NCI-H510A treated with DMSO at 0.1 percent for 48 hours (cell line): ENCODE results near the gene MEGF10.
"Not testable (repeated sequence)": the region's sequence is repeated elsewhere in the genome, so short reads cannot be mapped to it uniquely, and the experiment has no call there.

Experiments
- DNase-seq: peaks from one replicate; lab custom pipeline; 2025; lab: John Stamatoyannopoulos, UW

The MEGF10 gene

DNA sequence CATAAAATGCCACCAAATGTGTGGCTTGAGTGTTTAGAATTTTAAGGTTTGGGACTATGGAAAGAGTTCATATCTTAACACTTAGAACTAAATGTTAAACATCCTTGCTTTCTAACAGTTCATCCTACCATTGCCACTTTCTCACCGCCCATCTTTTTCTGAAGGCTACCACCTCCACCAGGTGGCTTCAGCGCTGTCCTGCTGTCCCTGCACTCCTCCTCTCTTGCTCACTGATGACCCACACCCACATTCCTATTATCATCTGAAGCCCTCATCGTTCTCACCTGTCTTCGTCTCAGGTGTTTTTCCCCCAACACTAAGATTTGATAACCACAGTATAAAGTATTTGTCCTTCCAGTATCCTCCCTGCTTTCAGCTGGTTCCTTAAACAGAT, 7.4 kb downstream of the MEGF10 start:
- no peak for DNase-seq

- DNase-seq, result no peak
These were observed 8.1 kb downstream of the MEGF10 start for GRCh38 chr5:127298656-127299055.

- DNase-seq, result no peak
These were observed 9.1 kb downstream of the MEGF10 start for GRCh38 chr5:127299678-127300077.

GRCh38 chr5:127302509-127302908, 11.9 kb downstream of the MEGF10 start:
- DNase-seq, result no peak

- DNase-seq, result no peak
These were observed 12.8 kb downstream of the MEGF10 start for GRCh38 chr5:127303404-127303803.

DNA sequence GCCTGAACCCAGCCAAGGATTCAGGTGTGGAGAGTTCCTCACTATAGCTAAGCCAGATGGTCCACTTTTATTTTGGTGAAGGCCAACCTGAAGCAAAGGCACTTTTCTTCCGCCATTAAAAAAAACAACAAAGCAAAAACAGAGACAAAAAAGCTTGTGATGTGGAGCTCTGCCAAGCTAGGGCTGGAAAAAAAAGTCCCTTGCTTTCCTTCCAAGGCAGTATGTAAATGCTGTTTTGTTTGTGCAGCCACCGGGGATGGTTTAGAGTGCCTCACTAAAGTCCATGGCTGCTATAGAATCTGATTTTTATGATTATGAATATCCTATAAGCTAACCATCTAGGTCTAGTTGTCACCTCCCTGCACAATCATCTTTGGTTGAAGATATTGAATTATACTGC, 14.9 kb downstream of the MEGF10 start:
- DNase-seq, result no peak

- DNase-seq, result no peak
These were observed 15.4 kb downstream of the MEGF10 start for GRCh38 chr5:127306036-127306435.

GRCh38 chr5:127306647-127307046, 16.1 kb downstream of the MEGF10 start:
- no peak for DNase-seq

- no peak for DNase-seq
These were observed 17.3 kb downstream of the MEGF10 start for GRCh38 chr5:127307868-127308267.

- not testable (repeated sequence) for DNase-seq
These were observed 17.7 kb downstream of the MEGF10 start for GRCh38 chr5:127308325-127308724.

- no peak for DNase-seq
These were observed 18.3 kb downstream of the MEGF10 start for GRCh38 chr5:127308945-127309344.

DNA sequence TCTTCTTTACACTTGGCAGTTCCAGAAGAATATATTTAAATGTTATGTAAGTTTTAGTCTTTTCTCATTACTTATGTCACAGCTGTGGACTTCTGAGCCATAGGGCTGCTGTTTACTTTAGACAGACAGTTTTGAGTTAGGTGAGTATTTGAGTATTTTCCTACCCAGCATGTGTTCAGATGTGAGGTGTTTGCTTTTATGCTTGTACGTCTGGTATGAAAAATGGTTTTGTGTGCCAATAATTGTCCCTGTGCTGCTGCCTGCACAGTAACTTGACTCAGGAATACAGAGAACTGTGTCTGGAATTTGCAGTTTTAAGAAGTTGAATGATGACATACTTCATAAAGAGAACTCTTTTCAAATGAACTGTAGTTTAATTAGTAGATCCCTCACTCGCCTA, 20.8 kb downstream of the MEGF10 start:
- DNase-seq, result peak; percentile 56

DNA sequence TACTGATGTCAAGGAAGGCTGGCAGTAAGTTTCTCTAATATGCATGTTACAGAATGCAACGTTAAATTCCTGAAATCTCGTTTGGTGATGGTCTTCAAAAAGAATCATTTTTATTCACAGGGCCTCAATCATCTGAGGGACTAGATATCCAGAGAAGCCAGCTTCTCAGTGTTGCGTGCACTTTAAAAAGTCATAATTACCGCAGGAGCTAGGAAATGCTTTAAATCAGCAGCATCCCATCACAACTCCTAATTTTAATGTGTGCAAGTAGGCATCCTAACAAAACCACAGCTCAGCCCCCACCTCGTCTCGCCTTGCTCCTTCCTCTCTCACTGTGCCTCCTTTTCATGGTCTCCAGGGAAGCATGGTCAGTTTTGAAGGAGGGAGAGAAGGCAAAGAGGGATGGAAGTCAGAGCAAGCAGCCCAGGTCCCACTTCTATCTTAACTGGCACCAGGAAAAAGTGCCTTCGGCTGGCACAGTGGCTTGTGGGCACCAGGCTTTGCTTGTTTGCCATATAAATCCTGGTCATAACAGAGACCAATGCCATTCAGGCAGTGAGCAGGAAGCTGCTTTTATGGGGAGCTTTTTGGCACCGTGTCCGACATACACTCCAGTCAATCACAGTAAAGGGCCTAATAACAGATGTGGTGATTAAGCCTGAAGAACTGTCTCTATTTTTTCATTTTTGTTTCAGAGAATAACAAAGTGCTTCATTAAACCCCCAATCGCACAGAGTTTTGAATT, 21.4 kb downstream of the MEGF10 start:
- no peak for DNase-seq

DNA sequence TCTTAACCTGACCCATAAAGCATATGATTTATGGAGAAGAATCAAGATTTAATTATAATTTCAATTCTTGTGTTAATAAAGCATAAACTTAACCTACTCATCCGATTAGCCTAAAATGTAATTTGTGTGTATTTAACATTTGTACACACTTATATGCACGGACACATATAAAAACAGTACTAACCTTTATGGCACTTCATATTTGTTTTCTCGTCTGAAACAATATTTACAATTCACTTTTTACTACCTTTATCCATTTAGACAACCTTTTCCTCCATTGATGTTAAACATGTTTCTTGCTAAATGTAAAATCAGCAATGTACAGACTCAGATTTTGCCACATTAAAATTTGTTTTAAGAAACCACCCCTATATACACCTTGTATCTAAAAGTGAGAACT, 22.8 kb downstream of the MEGF10 start:
- DNase-seq, result no peak

- peak; percentile 14 for DNase-seq
These were observed 23.4 kb downstream of the MEGF10 start for GRCh38 chr5:127313847-127314473.

DNA sequence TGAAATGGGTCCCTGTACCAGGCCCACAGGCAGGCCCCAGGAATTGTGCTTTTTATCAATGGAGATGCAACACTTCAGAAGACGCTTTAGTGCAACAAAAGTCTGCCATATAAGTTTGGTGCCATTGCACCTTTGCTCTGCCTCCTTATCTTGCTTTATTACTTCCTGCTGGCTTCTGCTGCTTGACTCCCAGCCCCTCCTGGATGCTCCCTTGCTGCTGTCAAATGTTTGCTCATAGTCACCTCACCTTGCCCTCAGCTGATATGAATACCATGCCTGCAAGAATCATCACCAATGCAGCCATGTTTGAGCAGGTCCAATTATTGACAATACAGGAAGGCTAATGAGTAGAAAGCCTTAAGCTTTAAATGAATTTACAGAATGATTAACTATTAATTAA, 25.4 kb downstream of the MEGF10 start:
- DNase-seq, result no peak

DNA sequence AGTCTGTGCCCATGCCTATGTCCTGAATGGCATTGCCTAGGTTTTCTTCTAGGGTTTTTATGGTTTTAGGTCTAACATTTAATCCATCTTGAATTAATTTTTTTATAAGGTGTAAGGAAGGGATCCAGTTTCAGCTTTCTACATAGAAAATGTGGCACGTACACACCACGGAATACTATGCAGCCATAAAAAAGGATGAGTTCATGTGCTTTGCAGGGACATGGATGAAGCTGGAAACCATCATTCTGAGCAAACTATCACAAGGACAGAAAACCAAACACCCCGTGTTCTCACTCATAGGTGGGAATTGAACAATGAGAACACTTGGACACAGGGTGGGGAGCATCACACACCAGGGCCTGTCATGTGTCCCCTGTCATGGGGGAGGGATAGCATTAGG, 26.8 kb downstream of the MEGF10 start:
- not testable (repeated sequence) for DNase-seq

- DNase-seq, result no peak
These were observed 29.7 kb downstream of the MEGF10 start for GRCh38 chr5:127320032-127320965.

DNA sequence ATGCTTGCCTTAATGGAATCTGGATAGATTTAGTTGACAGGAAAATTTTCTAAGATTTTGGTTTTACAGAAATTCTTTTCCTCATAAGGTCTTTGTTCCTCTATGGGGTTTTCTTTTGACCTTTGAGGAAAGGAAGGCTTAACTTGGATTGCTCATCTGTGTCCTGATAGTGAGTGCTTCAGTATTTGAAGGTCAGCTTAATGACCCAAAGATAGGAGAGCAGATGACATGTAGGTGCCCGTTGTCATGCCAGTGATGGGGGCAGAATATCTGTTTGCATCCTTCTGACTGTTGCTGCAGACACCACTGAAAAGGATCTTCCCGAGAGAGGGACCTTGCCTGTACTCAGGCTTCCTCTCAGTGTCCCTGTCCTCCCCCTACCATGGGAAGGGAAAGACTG, 30.9 kb downstream of the MEGF10 start:
- DNase-seq, result no peak

DNA sequence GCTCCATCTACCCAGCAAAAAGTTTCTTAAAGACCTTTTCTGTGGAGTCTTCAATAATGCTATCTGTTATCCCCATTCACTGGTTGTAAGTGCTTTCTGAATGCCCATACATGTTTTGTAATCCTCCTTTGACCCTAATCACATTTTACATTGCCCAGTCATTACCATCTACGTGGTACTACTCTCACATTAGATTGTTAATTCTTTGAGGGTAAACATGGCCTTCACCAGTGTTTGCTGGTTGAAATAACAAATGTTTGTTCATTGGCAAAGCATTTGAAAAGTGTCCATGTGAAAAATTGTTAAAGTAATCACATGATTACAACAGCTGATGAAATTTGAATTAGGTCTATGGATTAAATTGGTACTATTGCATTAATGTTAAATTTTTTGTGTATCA, 31.8 kb downstream of the MEGF10 start:
- DNase-seq, result no peak

DNA sequence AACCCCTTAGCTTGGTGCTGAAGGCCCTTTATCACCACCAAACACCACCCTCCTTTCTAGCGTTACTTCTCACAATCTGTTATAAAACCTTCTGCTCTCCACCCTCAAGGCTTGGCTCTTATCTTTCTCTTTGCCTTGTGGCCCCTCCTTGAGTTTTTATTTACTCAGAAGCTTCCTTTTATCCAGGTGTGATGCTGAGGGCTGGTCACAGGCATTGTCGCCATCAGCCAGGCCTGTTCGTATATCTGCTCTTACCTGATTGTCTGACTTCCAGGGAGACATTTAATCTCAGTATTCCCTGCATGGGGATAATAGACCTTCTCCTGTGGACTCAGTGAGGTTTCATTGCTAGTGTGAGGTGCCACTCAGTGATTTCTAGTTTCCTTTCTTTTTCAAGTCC, 34.2 kb downstream of the MEGF10 start:
- no peak for DNase-seq

DNA sequence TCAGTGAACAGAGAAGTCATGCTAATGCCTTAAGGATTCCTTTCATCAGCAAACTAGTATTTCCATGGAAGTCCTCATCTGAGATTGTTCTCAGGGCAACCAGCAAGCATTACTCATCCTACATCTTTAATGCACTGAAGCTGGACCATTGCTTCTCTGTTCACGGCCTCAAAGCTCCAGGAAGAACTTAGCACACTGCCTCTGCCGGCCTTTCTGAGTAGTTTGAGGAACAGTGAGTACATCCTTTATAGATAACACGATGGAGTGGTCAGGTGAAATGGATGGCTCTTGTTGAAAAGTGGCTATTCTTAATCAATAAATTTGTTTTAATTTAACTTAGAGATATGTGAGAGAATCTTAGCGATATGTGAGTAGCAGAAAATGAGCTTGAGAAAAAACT, 35.8 kb downstream of the MEGF10 start:
- no peak for DNase-seq
